IMR-90 (cell line): ENCODE measurements around the gene JPH3. TPM values are rescaled to one million over a fixed set of nuclear protein-coding genes. Genes with fewer than 3 reads are reported as not detected.

Experiments
- ATAC-seq: fragments of 200-7000 bp; cut with Tn5 transposase; 2 replicates; pipeline ENCODE4 v1.9.1; 2020; ENCODE audit warnings: low read depth, mild to moderate bottlenecking, moderate library complexity
- BruUV-seq: library from RNA; stranded (reverse); fragments of 400-500 nt; replicated peaks from 2 replicates; lab custom pipeline; 2021; lab: Mats Ljungman, UMichigan
- CTCF ChIA-PET: fragments of 300-600 bp; formaldehyde crosslinking; extraction: SDS; loops from one replicate; lab custom pipeline; 2021; ENCODE audit warnings: antibody characterized with exemption; lab: Yijun Ruan, JAX
- POLR2A ChIA-PET: fragments of 300-600 bp; sonication (Branson Sonifier 250); formaldehyde crosslinking; loops from one replicate; lab custom pipeline; 2022; ENCODE audit warnings: antibody characterized with exemption; ENCODE audit not compliant: unreplicated experiment; lab: Charles Lee
- DNase-seq: peaks from one replicate; pipeline ENCODE4 v3.0.0; 2013
- H2AFZ ChIP-seq: replicated peaks from 2 replicates; pipeline ENCODE3; 2013; ENCODE audit warnings: low read length, mild to moderate bottlenecking; ENCODE audit not compliant: poor library complexity
- H2AK5ac ChIP-seq: 2 replicates; pipeline ENCODE4 v1.6.1; 2013; ENCODE audit warnings: low read depth, low read length, inconsistent platforms
- H2AK9ac ChIP-seq: replicated peaks from 2 replicates; pipeline ENCODE3; 2013; ENCODE audit warnings: mild to moderate bottlenecking, low read depth, low read length, moderate library complexity; ENCODE audit not compliant: poor library complexity
- H2BK120ac ChIP-seq: 2 replicates; pipeline ENCODE4 v1.6.1; 2013; ENCODE audit warnings: low read depth, low read length, inconsistent platforms
- H2BK15ac ChIP-seq: 3 replicates; pipeline ENCODE4 v1.6.1; 2013; ENCODE audit warnings: low read depth, low read length, inconsistent platforms
- H2BK20ac ChIP-seq: 2 replicates; pipeline ENCODE4 v1.6.1; 2013; ENCODE audit warnings: low read depth, mild to moderate bottlenecking, inconsistent platforms, low read length, moderate library complexity
- H2BK5ac ChIP-seq: 2 replicates; pipeline ENCODE4 v1.6.1; 2013; ENCODE audit warnings: mild to moderate bottlenecking, low read depth, low read length, inconsistent platforms; ENCODE audit not compliant: poor library complexity, severe bottlenecking
- H3K14ac ChIP-seq: replicated peaks from 2 replicates; pipeline ENCODE4 v1.6.1; 2013; ENCODE audit warnings: low read depth, low read length, inconsistent platforms
- H3K18ac ChIP-seq: 2 replicates; pipeline ENCODE4 v1.6.1; 2013; ENCODE audit warnings: low read depth, low read length, control low read depth
- H3K23ac ChIP-seq: 2 replicates; pipeline ENCODE4 v1.6.1; 2013; ENCODE audit warnings: low read depth, low read length, inconsistent platforms
- H3K27ac ChIP-seq: 2 replicates; pipeline ENCODE4 v1.5.1; 2013; ENCODE audit warnings: mild to moderate bottlenecking, control low read depth, low read length; ENCODE audit not compliant: insufficient read depth
- H3K27me3 ChIP-seq: 2 replicates; pipeline ENCODE4 v1.6.1; 2013; ENCODE audit warnings: low read length; ENCODE audit not compliant: control insufficient read depth, insufficient read depth
- H3K36me3 ChIP-seq: 2 replicates; pipeline ENCODE4 v1.6.1; 2013; ENCODE audit warnings: low read length, mixed read lengths; ENCODE audit not compliant: control insufficient read depth, insufficient read depth
- H3K4ac ChIP-seq: 2 replicates; pipeline ENCODE4 v1.6.1; 2013; ENCODE audit warnings: low read depth, low read length, inconsistent platforms
- H3K4me1 ChIP-seq: 2 replicates; pipeline ENCODE4 v1.6.1; 2013; ENCODE audit warnings: low read length, mixed read lengths; ENCODE audit not compliant: control insufficient read depth, insufficient read depth
- H3K4me2 ChIP-seq: 2 replicates; pipeline ENCODE4 v1.6.1; 2013; ENCODE audit warnings: low read depth, mild to moderate bottlenecking, control low read depth, low read length, moderate library complexity
- H3K4me3 ChIP-seq: 2 replicates; pipeline ENCODE4 v1.5.1; 2013; ENCODE audit warnings: low read depth, mild to moderate bottlenecking, control low read depth, low read length, moderate library complexity; ENCODE audit not compliant: insufficient read depth
- H3K56ac ChIP-seq: 2 replicates; pipeline ENCODE4 v1.6.1; 2013; ENCODE audit warnings: low read length, inconsistent platforms; ENCODE audit not compliant: insufficient read depth; ENCODE audit errors: extremely low read depth
- H3K79me1 ChIP-seq, 2 experiments: 2 replicates each; pipeline ENCODE4 v1.6.1; 2013; ENCODE audit warnings: low read length in 2 of 2, inconsistent platforms in 1 of 2, low read depth in 1 of 2
- H3K9ac ChIP-seq: 2 replicates; pipeline ENCODE4 v1.6.1; 2013; ENCODE audit warnings: low read depth, low read length, control low read depth
- H3K9me1 ChIP-seq: 2 replicates; pipeline ENCODE4 v1.6.1; 2013; ENCODE audit warnings: low read length, inconsistent platforms; ENCODE audit not compliant: insufficient read depth
- H3K9me3 ChIP-seq: 2 replicates; pipeline ENCODE4 v1.6.1; 2013; ENCODE audit warnings: low read length; ENCODE audit not compliant: control insufficient read depth, insufficient read depth
- H4K20me1 ChIP-seq: 2 replicates; pipeline ENCODE4 v1.6.1; 2013; ENCODE audit warnings: low read length, inconsistent platforms; ENCODE audit not compliant: insufficient read depth
- H4K5ac ChIP-seq: 2 replicates; pipeline ENCODE4 v1.6.1; 2013; ENCODE audit warnings: mild to moderate bottlenecking, low read depth, low read length, control low read depth
- H4K8ac ChIP-seq, 2 experiments: 2 replicates each; pipeline ENCODE4 v1.6.1; 2013; ENCODE audit warnings: low read depth in 2 of 2, low read length in 2 of 2, control low read depth in 1 of 2, inconsistent platforms in 1 of 2
- H4K91ac ChIP-seq: 2 replicates; pipeline ENCODE4 v1.6.1; 2013; ENCODE audit warnings: low read depth, low read length, inconsistent platforms; ENCODE audit not compliant: insufficient read depth
- BHLHE40 ChIP-seq: fragments of 150-350 bp; IDR thresholded peaks from 2 replicates; pipeline ENCODE4 v1.6.1; 2016; ENCODE audit warnings: mild to moderate bottlenecking, low read depth, low read length
- CEBPB ChIP-seq: IDR thresholded peaks from 2 replicates; pipeline ENCODE4 v1.6.1; 2012; ENCODE audit warnings: low read depth, low read length, improper control_type of control experiment
- CHD1 ChIP-seq: IDR thresholded peaks from 2 replicates; pipeline ENCODE4 v1.6.1; 2012; ENCODE audit warnings: low read depth, low read length, improper control_type of control experiment
- ELK1 ChIP-seq: fragments of 150-350 bp; IDR thresholded peaks from 2 replicates; pipeline ENCODE4 v1.6.1; 2016; ENCODE audit warnings: low read depth, mild to moderate bottlenecking, low read length, moderate library complexity, borderline replicate concordance
- FOS ChIP-seq: fragments of 150-350 bp; IDR thresholded peaks from 2 replicates; pipeline ENCODE4 v1.6.1; 2016; ENCODE audit warnings: low read depth, low read length
- MAFK ChIP-seq: IDR thresholded peaks from 2 replicates; pipeline ENCODE4 v1.6.1; 2012; ENCODE audit warnings: low read depth, low read length, improper control_type of control experiment
- MAZ ChIP-seq: IDR thresholded peaks from 2 replicates; pipeline ENCODE4 v1.6.1; 2012; ENCODE audit warnings: low read depth, mild to moderate bottlenecking, low read length, improper control_type of control experiment, moderate library complexity, borderline replicate concordance
- MXI1 ChIP-seq: IDR thresholded peaks from 2 replicates; pipeline ENCODE4 v1.6.1; 2012; ENCODE audit warnings: low read depth, mild to moderate bottlenecking, low read length, moderate library complexity, borderline replicate concordance
- NFE2L2 ChIP-seq: fragments of 150-350 bp; IDR thresholded peaks from 2 replicates; pipeline ENCODE4 v1.6.1; 2016; ENCODE audit warnings: low read depth, mild to moderate bottlenecking, low read length
- POLR2A ChIP-seq: IDR thresholded peaks from 2 replicates; pipeline ENCODE4 v1.6.1; 2012; ENCODE audit warnings: mild to moderate bottlenecking, low read depth, low read length
- RAD21 ChIP-seq: IDR thresholded peaks from 2 replicates; pipeline ENCODE4 v1.6.1; 2012; ENCODE audit warnings: low read length, improper control_type of control experiment
- RCOR1 ChIP-seq: IDR thresholded peaks from 2 replicates; pipeline ENCODE4 v1.6.1; 2012; ENCODE audit warnings: mild to moderate bottlenecking, low read length, improper control_type of control experiment; ENCODE audit not compliant: insufficient replicate concordance
- RFX5 ChIP-seq: IDR thresholded peaks from 2 replicates; pipeline ENCODE4 v1.8.0; 2012; ENCODE audit warnings: low read depth, mild to moderate bottlenecking, low read length, moderate library complexity
- SMC3 ChIP-seq: fragments of 150-350 bp; IDR thresholded peaks from 2 replicates; pipeline ENCODE4 v1.6.1; 2016; ENCODE audit warnings: low read depth, mild to moderate bottlenecking, antibody characterized with exemption, low read length, moderate library complexity
- USF2 ChIP-seq: fragments of 150-350 bp; IDR thresholded peaks from 2 replicates; pipeline ENCODE4 v1.6.1; 2017; ENCODE audit warnings: mild to moderate bottlenecking, antibody characterized with exemption, low read length, low read depth
- WGBS, 2 experiments: methylation state at CpG; one replicate each; pipeline versions ENCODE4 v1.1.5 to v1.1.7; 2013; ENCODE audit warnings: missing lambda C conversion rate in 2 of 2; ENCODE audit not compliant: insufficient read length in 1 of 2; ENCODE audit errors: extremely low coverage in 2 of 2; 5-methylcytosine and 5-hydroxymethylcytosine counted together
- dilution Hi-C: fragments of 300-500 bp; cut with HindIII; formaldehyde crosslinking; loops from one replicate; pipeline ENCODE4 v1.14.3; 2018; ENCODE audit warnings: low sequenced_read_pairs; ENCODE audit not compliant: unreplicated experiment
- in situ Hi-C: fragments of 300-500 bp; cut with MboI; formaldehyde crosslinking; loops from 3 replicates; pipeline ENCODE4 v1.14.3; 2019; ENCODE audit warnings: low sequenced_read_pairs, inconsistent platforms, mixed read lengths
- intact Hi-C: fragments of 100-400 bp; cut with micrococcal nuclease; formaldehyde crosslinking; loops from 2 replicates; pipeline ENCODE4 v1.10.0; 2022
- polyA plus RNA-seq, 3 experiments: library from polyadenylated mRNA; depleted of rRNA; stranded (reverse); fragments of >200 nt; gene quantifications; 2 replicates each; pipeline ENCODE4 v1.2.3, GENCODE V29; 2012; ENCODE audit warnings: low replicate concordance in 1 of 3
- total RNA-seq: library from RNA; depleted of rRNA; stranded (reverse); fragments of >200 nt; gene quantifications from 2 replicates; pipeline ENCODE4 v1.2.3, GENCODE V29; 2012
- TF ChIP-seq, protein P1 (sequence below): conservative IDR thresholded peaks from 2 replicates; pipeline ENCODE4 v1.5.1; 2012; ENCODE audit warnings: mild to moderate bottlenecking, low read depth, low read length, improper control_type of control experiment

JPH3 gene
- total and polyA plus RNA-seq, 2 of the 4 experiments (the other 2 are of a cell fraction): 0.03 TPM; not detected in 1

- Histone ChIP-seq H3K27ac (no peak overlapping the region), H3K18ac (no peak overlapping the region), H3K4me3 (no peak overlapping the region), H4K5ac (no peak overlapping the region), H2AK9ac (no peak overlapping the region), H3K27me3 (peaks cover 20% of the 10 kb centered on the region), H2BK120ac (no peak overlapping the region), H4K91ac (no peak overlapping the region), H2BK15ac (no peak overlapping the region), H3K79me1 (no peaks in the 10 kb centered on the region), H3K4me1 (peaks cover 9% of the 10 kb centered on the region), H3K14ac (no peak overlapping the region), H3K9me3 (no peaks in the 10 kb centered on the region), H2AK5ac (no peak overlapping the region), H3K9ac (no peak overlapping the region), H2BK20ac (no peak overlapping the region), H3K4me2 (no peak overlapping the region), H3K36me3 (no peaks in the 10 kb centered on the region), H3K23ac (no peak overlapping the region), H3K4ac (no peak overlapping the region), H2BK5ac (no peak overlapping the region), H3K56ac (no peak overlapping the region), H4K8ac (no peak overlapping the region), H4K20me1 (no peaks in the 10 kb centered on the region), H2AFZ (no peak overlapping the region), H3K9me1 (0 out of 2 replicates have a peak, but pooled peaks cover 3% of the 10 kb centered on the region)
- WGBS, 2 experiments: no CpG with 5 or more reads among the region's 5 CpGs
- dilution Hi-C loops (no loop called here), intact Hi-C loops (no loop called here), in situ Hi-C loops (no loop called here)
- TF ChIP-seq MXI1 (no peak), BHLHE40 (no peak), USF2 (no peak), MAZ (no peak), CHD1 (no peak), RCOR1 (no peak), NFE2L2 (no peak), RFX5 (no peak), RAD21 (no peak), POLR2A (no peak), FOS (no peak), SMC3 (no peak), ELK1 (no peak), CEBPB (no peak), MAFK (no peak)
- TF ChIP-seq, protein P1, sequence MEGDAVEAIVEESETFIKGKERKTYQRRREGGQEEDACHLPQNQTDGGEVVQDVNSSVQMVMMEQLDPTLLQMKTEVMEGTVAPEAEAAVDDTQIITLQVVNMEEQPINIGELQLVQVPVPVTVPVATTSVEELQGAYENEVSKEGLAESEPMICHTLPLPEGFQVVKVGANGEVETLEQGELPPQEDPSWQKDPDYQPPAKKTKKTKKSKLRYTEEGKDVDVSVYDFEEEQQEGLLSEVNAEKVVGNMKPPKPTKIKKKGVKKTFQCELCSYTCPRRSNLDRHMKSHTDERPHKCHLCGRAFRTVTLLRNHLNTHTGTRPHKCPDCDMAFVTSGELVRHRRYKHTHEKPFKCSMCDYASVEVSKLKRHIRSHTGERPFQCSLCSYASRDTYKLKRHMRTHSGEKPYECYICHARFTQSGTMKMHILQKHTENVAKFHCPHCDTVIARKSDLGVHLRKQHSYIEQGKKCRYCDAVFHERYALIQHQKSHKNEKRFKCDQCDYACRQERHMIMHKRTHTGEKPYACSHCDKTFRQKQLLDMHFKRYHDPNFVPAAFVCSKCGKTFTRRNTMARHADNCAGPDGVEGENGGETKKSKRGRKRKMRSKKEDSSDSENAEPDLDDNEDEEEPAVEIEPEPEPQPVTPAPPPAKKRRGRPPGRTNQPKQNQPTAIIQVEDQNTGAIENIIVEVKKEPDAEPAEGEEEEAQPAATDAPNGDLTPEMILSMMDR: no peak
- ATAC-seq (no peak), DNase-seq (no peak)
- ChIA-PET CTCF (no interaction called here), POLR2A (no interaction called here)
- no TSS peak for BruUV-seq
Measured at GRCh38 chr16:87677830-87678229, 75.5 kb downstream of the JPH3 start.
